HUDEP-2 (cell line): Measurements from ENCODE around the gene DNMT3A.
A peak's percentile ranks its signal among the peaks of the same experiment; 100 is the strongest.

Experiments used
- DNase-seq, 76 experiments: peaks; one replicate each; lab custom pipeline; 2025; ENCODE audit not compliant: unreplicated experiment in 76 of 76; lab: John Stamatoyannopoulos, UW

Gene DNMT3A

GRCh38 chr2:25265802-25266201, 75.9 kb downstream of the DNMT3A start:
- DNase-seq: peak in 42 of 76 experiments; percentile 1 to 56 (median 22)

GRCh38 chr2:25265001-25265400, 76.7 kb downstream of the DNMT3A start:
- no peak for DNase-seq

GRCh38 chr2:25262288-25262687, 79.4 kb downstream of the DNMT3A start:
- no peak for DNase-seq

- no peak for DNase-seq
Measured at GRCh38 chr2:25259737-25260124, 82.0 kb downstream of the DNMT3A start.

GRCh38 chr2:25258847-25259736, 82.6 kb downstream of the DNMT3A start:
- DNase-seq: no peak

- no peak for DNase-seq
Measured at GRCh38 chr2:25257931-25258846, 83.5 kb downstream of the DNMT3A start.

- DNase-seq: peak in 1 of 76 experiments; percentile 12
Measured at GRCh38 chr2:25257032-25257552, 84.6 kb downstream of the DNMT3A start.

GRCh38 chr2:25256488-25256875, 85.2 kb downstream of the DNMT3A start:
- peak in 42 of 76 experiments; percentile 3 to 68 (median 30) for DNase-seq

GRCh38 chr2:25255745-25256487, 85.8 kb downstream of the DNMT3A start:
- DNase-seq: no peak

GRCh38 chr2:25254961-25255360, 86.8 kb downstream of the DNMT3A start:
- no peak for DNase-seq

- DNase-seq: no peak
Measured at GRCh38 chr2:25253153-25253626, 88.5 kb downstream of the DNMT3A start.

- peak in 18 of 76 experiments; percentile 4 to 47 (median 24) for DNase-seq
Measured at GRCh38 chr2:25252291-25253152, 89.2 kb downstream of the DNMT3A start.

GRCh38 chr2:25251422-25252273, 90.1 kb downstream of the DNMT3A start:
- DNase-seq: peak in 15 of 76 experiments; percentile 7 to 55 (median 31)

- no peak for DNase-seq
Measured at GRCh38 chr2:25251071-25251421, 90.7 kb downstream of the DNMT3A start.

GRCh38 chr2:25250331-25251070, 91.2 kb downstream of the DNMT3A start:
- DNase-seq: no peak

- no peak for DNase-seq
Measured at GRCh38 chr2:25249785-25250184, 91.9 kb downstream of the DNMT3A start.

GRCh38 chr2:25247792-25248512, 93.8 kb downstream of the DNMT3A start:
- DNase-seq: no peak
